Stimulated activated effector memory CD8-positive, alpha-beta T cell treated with anti-CD3 and anti-CD28 coated beads, Interleukin-12 subunit alpha, Interleukin-12 subunit beta, amount 100 ng/mL, for 72 hours (primary cell): ENCODE measurements around the gene MOXD1.
"Not testable (repeated sequence)": the region's sequence is repeated elsewhere in the genome, so short reads cannot be mapped to it uniquely, and the experiment has no call there.

Experiments
- ATAC-seq: fragments of 150-1000 bp; cut with Tn5 transposase; 2 replicates; pipeline ENCODE4 v1.10.0; 2021
- DNase-seq, 2 donors: peaks; one replicate each; pipeline ENCODE4 v3.0.0; 2021 to 2022; ENCODE audit warnings: low spot score in 2 of 2
- H3K27ac Mint-ChIP-seq: one replicate; pipeline ENCODE4 v1.8.0; 2022; ENCODE audit warnings: mild to moderate bottlenecking, mixed read lengths
- H3K36me3 Mint-ChIP-seq: one replicate; pipeline ENCODE4 v1.8.0; 2022; ENCODE audit warnings: mild to moderate bottlenecking, mixed read lengths
- H3K4me1 Mint-ChIP-seq: one replicate; pipeline ENCODE4 v1.8.0; 2022; ENCODE audit warnings: mixed read lengths
- H3K4me3 Mint-ChIP-seq: one replicate; pipeline ENCODE4 v1.8.0; 2022; ENCODE audit warnings: mild to moderate bottlenecking, mixed read lengths
- H3K9me3 Mint-ChIP-seq: one replicate; pipeline ENCODE4 v1.8.0; 2022; ENCODE audit warnings: mixed read lengths

MOXD1 gene

GRCh38 chr6:132282696-132283095, 118.6 kb downstream of the MOXD1 start:
- H3K4me3 Mint-ChIP-seq = no peak overlapping the region
- ATAC-seq = no peak
- no peaks in the 10 kb centered on the region for H3K36me3 Mint-ChIP-seq

GRCh38 chr6:132280436-132280835, 120.8 kb downstream of the MOXD1 start:
- H3K4me1 Mint-ChIP-seq = no peaks in the 10 kb centered on the region
- H3K36me3 Mint-ChIP-seq = no peaks in the 10 kb centered on the region
- no peak for ATAC-seq
- no peak overlapping the region for H3K27ac Mint-ChIP-seq
- H3K9me3 Mint-ChIP-seq = no peaks in the 10 kb centered on the region
- no peak overlapping the region for H3K4me3 Mint-ChIP-seq
- DNase-seq = no peak

More at GRCh38 chr6:132282696-132283095, 118.6 kb downstream of the MOXD1 start:
- Mint-ChIP-seq H3K27ac (no peak overlapping the region), H3K4me1 (no peaks in the 10 kb centered on the region), H3K9me3 (no peaks in the 10 kb centered on the region)
- no peak for DNase-seq

- Mint-ChIP-seq H3K4me3 (peak overlapping the region; percentile 53), H3K4me1 (no peaks in the 10 kb centered on the region), H3K9me3 (no peaks in the 10 kb centered on the region), H3K27ac (no peak overlapping the region), H3K36me3 (no peaks in the 10 kb centered on the region)
- DNase-seq = peak; percentile 64 to 79
- peak; percentile 85 for ATAC-seq
These were observed 121.6 kb downstream of the MOXD1 start for GRCh38 chr6:132279592-132280139.

- Mint-ChIP-seq H3K36me3 (no peaks in the 10 kb centered on the region), H3K9me3 (no peaks in the 10 kb centered on the region), H3K27ac (no peak overlapping the region)
These were observed 126.0 kb downstream of the MOXD1 start for GRCh38 chr6:132275066-132275970.

GRCh38 chr6:132272776-132273175, 128.5 kb downstream of the MOXD1 start:
- H3K36me3 Mint-ChIP-seq = no peaks in the 10 kb centered on the region
- DNase-seq (no peak), ATAC-seq (no peak)
- H3K4me3 Mint-ChIP-seq = no peak overlapping the region
- no peaks in the 10 kb centered on the region for H3K4me1 Mint-ChIP-seq
- H3K9me3 Mint-ChIP-seq = no peaks in the 10 kb centered on the region
- H3K27ac Mint-ChIP-seq = no peak overlapping the region

More at GRCh38 chr6:132275066-132275970, 126.0 kb downstream of the MOXD1 start:
- DNase-seq (no peak), ATAC-seq (no peak)
- Mint-ChIP-seq H3K4me1 (no peaks in the 10 kb centered on the region), H3K4me3 (no peak overlapping the region)

GRCh38 chr6:132270726-132271402, 130.4 kb downstream of the MOXD1 start:
- Mint-ChIP-seq H3K9me3 (no peaks in the 10 kb centered on the region), H3K27ac (no peak overlapping the region), H3K4me1 (no peaks in the 10 kb centered on the region), H3K36me3 (no peaks in the 10 kb centered on the region), H3K4me3 (no peak overlapping the region)
- no peak for DNase-seq
- no peak for ATAC-seq

- not testable (repeated sequence) for H3K9me3 Mint-ChIP-seq, H3K4me3 Mint-ChIP-seq, H3K4me1 Mint-ChIP-seq, H3K27ac Mint-ChIP-seq, H3K36me3 Mint-ChIP-seq, ATAC-seq, DNase-seq
These were observed 132.6 kb downstream of the MOXD1 start for GRCh38 chr6:132268666-132269065.

GRCh38 chr6:132268209-132268608, 133.1 kb downstream of the MOXD1 start:
- no peak for ATAC-seq
- H3K9me3 Mint-ChIP-seq = no peaks in the 10 kb centered on the region
- H3K27ac Mint-ChIP-seq = no peak overlapping the region
- no peak for DNase-seq
- no peaks in the 10 kb centered on the region for H3K36me3 Mint-ChIP-seq
- H3K4me1 Mint-ChIP-seq = no peaks in the 10 kb centered on the region
- no peak overlapping the region for H3K4me3 Mint-ChIP-seq

- no peak for ATAC-seq
- Mint-ChIP-seq H3K27ac (no peak overlapping the region), H3K4me1 (no peaks in the 10 kb centered on the region), H3K9me3 (no peaks in the 10 kb centered on the region), H3K36me3 (no peaks in the 10 kb centered on the region), H3K4me3 (no peak overlapping the region)
- DNase-seq = no peak
These were observed 135.7 kb downstream of the MOXD1 start for GRCh38 chr6:132265451-132266097.

- no peak overlapping the region for H3K27ac Mint-ChIP-seq
These were observed 137.2 kb downstream of the MOXD1 start for GRCh38 chr6:132264021-132264500.

GRCh38 chr6:132261354-132261753, 139.9 kb downstream of the MOXD1 start:
- no peak overlapping the region for H3K27ac Mint-ChIP-seq
- no peaks in the 10 kb centered on the region for H3K4me1 Mint-ChIP-seq
- H3K4me3 Mint-ChIP-seq = no peak overlapping the region
- DNase-seq = no peak
- no peaks in the 10 kb centered on the region for H3K36me3 Mint-ChIP-seq
- no peak for ATAC-seq
- no peaks in the 10 kb centered on the region for H3K9me3 Mint-ChIP-seq

More at GRCh38 chr6:132264021-132264500, 137.2 kb downstream of the MOXD1 start:
- Mint-ChIP-seq H3K36me3 (no peaks in the 10 kb centered on the region), H3K4me1 (no peaks in the 10 kb centered on the region), H3K9me3 (no peaks in the 10 kb centered on the region), H3K4me3 (no peak overlapping the region)
- DNase-seq (no peak), ATAC-seq (no peak)

- H3K9me3 Mint-ChIP-seq = no peaks in the 10 kb centered on the region
- no peaks in the 10 kb centered on the region for H3K36me3 Mint-ChIP-seq
- ATAC-seq = no peak
- DNase-seq = no peak
- no peaks in the 10 kb centered on the region for H3K4me1 Mint-ChIP-seq
- no peak overlapping the region for H3K4me3 Mint-ChIP-seq
- H3K27ac Mint-ChIP-seq = no peak overlapping the region
These were observed 142.2 kb downstream of the MOXD1 start for GRCh38 chr6:132259070-132259469.

- H3K27ac Mint-ChIP-seq = no peak overlapping the region
- no peak for DNase-seq
These were observed 143.7 kb downstream of the MOXD1 start for GRCh38 chr6:132257561-132257960.

GRCh38 chr6:132256457-132256856, 144.8 kb downstream of the MOXD1 start:
- no peaks in the 10 kb centered on the region for H3K4me1 Mint-ChIP-seq
- no peaks in the 10 kb centered on the region for H3K36me3 Mint-ChIP-seq
- no peak overlapping the region for H3K27ac Mint-ChIP-seq
- no peak overlapping the region for H3K4me3 Mint-ChIP-seq
- DNase-seq (no peak), ATAC-seq (no peak)
- H3K9me3 Mint-ChIP-seq = no peaks in the 10 kb centered on the region

More at GRCh38 chr6:132257561-132257960, 143.7 kb downstream of the MOXD1 start:
- Mint-ChIP-seq H3K36me3 (no peaks in the 10 kb centered on the region), H3K4me3 (no peak overlapping the region), H3K9me3 (no peaks in the 10 kb centered on the region), H3K4me1 (no peaks in the 10 kb centered on the region)
- no peak for ATAC-seq

- ATAC-seq = no peak
- no peak overlapping the region for H3K4me3 Mint-ChIP-seq
- no peaks in the 10 kb centered on the region for H3K4me1 Mint-ChIP-seq
These were observed 147.4 kb downstream of the MOXD1 start for GRCh38 chr6:132253906-132254305.

More at GRCh38 chr6:132253906-132254305, 147.4 kb downstream of the MOXD1 start:
- no peak overlapping the region for H3K27ac Mint-ChIP-seq
- no peaks in the 10 kb centered on the region for H3K9me3 Mint-ChIP-seq
- DNase-seq = no peak
- no peaks in the 10 kb centered on the region for H3K36me3 Mint-ChIP-seq
